Skeletal muscle satellite cell (primary cell): ENCODE results near the gene CAPNS2.

Source experiments
- H3K27me3 ChIP-seq: 2 replicates; pipeline ENCODE4 v1.7.0; 2013; ENCODE audit warnings: low read length; ENCODE audit not compliant: control insufficient read depth, insufficient read depth
- H3K36me3 ChIP-seq: 2 replicates; pipeline ENCODE4 v1.7.0; 2013; ENCODE audit warnings: mild to moderate bottlenecking, control low read depth, low read length; ENCODE audit not compliant: insufficient read depth
- H3K4me1 ChIP-seq: 2 replicates; pipeline ENCODE4 v1.7.0; 2013; ENCODE audit warnings: low read length; ENCODE audit not compliant: control insufficient read depth, insufficient read depth
- H3K4me2 ChIP-seq: 2 replicates; pipeline ENCODE4 v1.7.0; 2013; ENCODE audit warnings: mild to moderate bottlenecking, low read length
- H3K4me3 ChIP-seq: 2 replicates; pipeline ENCODE4 v1.7.0; 2013; ENCODE audit warnings: low read length
- H3K9ac ChIP-seq: 2 replicates; pipeline ENCODE4 v1.7.0; 2013; ENCODE audit warnings: mild to moderate bottlenecking, low read depth, low read length, moderate library complexity
- H3K9me3 ChIP-seq: replicated peaks from 2 replicates; pipeline ENCODE4 v1.7.0; 2013; ENCODE audit warnings: mild to moderate bottlenecking, control low read depth, low read length

Gene CAPNS2

DNA sequence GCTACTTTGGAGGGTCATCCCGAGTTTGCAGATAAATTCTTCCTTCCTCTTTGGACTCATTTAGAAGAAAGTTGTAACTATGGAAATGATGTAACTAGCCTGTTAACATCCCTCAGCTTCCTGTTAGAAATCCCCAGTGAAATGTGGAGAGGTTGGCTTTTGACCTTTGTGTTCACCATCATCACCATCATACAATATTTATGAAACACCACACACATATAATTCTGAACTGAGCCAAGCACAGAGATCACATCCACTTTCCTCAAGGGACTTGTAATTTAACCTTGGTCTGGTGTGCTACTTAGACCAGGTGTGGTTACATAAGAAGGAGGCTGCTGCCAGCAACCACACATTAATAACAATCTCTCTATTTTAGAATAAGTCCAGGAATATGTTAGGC is 2.5 kb downstream of the CAPNS2 start:
- Histone ChIP-seq H3K27me3 (no peaks in the 10 kb centered on the region), H3K4me2 (no peak overlapping the region), H3K9me3 (no peaks in the 10 kb centered on the region), H3K36me3 (no peaks in the 10 kb centered on the region), H3K4me1 (peaks cover 21% of the 10 kb centered on the region), H3K4me3 (no peak overlapping the region), H3K9ac (no peak overlapping the region)

DNA sequence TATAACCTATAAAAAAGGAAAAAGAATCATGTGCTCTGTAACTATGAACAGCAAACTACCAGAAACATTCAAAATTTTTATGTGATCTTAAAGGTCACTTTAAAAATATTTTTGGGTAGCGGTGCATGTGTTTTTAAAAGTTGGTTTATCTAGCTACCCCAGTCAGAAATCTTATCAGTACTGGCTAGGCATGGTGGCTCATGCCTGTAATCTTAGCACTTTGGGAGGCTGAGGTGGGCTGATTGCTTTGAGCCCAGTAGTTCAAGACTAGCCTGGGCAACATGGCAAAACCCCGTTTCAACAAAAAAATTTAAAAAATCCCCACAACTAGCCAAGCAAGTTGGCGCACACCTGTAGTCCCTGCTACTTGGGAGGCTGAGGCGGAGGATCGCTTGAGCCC is 3.7 kb downstream of the CAPNS2 start:
- Histone ChIP-seq H3K36me3 (no peaks in the 10 kb centered on the region), H3K9ac (no peak overlapping the region), H3K27me3 (no peaks in the 10 kb centered on the region), H3K4me2 (no peak overlapping the region), H3K4me1 (peaks cover 16% of the 10 kb centered on the region), H3K9me3 (no peaks in the 10 kb centered on the region), H3K4me3 (no peak overlapping the region)

DNA sequence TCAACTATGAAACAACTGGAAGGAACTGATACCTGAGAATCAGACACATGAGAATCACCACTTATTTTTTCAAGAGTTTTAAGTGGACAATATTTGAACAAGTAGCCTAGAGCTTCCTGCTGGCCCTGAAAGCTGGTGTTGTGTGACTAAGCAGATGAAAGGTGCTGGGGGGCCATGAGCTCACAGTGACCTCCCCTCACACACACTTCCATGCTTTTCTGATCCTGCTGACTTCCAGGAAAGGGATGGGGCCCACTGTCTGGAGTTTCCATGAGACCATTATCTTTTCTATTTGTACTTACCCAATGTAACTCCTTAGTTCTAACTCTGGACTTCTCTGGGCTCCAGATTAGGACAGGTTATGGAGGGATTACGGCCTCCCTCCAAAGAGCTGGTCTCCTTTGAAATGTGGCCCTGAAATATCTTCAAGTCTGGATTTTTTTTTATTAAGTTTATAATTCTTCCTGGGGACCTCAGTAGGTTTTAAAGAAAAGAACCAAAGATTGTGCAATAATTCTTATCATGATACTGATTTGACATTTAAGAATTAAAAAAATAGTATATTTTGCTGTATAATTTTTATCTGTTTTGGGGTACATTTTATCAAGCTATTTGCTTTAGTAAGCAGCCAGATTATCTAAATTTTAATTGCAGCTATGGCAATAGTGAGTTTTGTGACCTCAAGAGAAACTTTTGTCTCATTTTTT is 4.9 kb downstream of the CAPNS2 start:
- H3K9me3 ChIP-seq, result no peaks in the 10 kb centered on the region
- H3K36me3 ChIP-seq, result peaks cover 4% of the 10 kb centered on the region
- H3K4me2 ChIP-seq, result no peak overlapping the region
- no peak overlapping the region for H3K9ac ChIP-seq
- peaks cover 16% of the 10 kb centered on the region for H3K4me1 ChIP-seq
- no peaks in the 10 kb centered on the region for H3K27me3 ChIP-seq
- no peak overlapping the region for H3K4me3 ChIP-seq

DNA sequence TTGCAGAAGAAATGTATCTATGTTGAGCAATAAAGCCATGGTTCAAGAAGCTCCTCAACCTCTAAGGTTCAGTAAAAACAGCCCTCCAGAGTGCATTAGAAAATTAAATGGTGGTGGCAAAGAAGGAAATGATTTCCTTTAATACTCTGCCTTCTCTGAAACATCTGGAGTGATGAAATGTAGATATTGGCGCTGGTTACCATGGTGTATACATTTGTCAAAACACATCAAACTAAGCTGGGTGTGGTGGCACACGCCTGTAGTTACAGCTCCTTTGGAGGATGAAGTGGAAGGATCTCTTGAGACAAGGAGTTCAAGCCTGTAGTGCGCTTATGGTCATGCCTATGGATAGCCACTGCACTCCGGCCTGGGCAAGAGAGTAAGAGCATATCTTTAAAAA is 6.0 kb downstream of the CAPNS2 start:
- Histone ChIP-seq H3K4me2 (no peak overlapping the region), H3K9ac (no peak overlapping the region), H3K9me3 (no peaks in the 10 kb centered on the region), H3K36me3 (peaks cover 4% of the 10 kb centered on the region), H3K4me1 (peaks cover 13% of the 10 kb centered on the region), H3K4me3 (no peak overlapping the region), H3K27me3 (no peaks in the 10 kb centered on the region)

- Histone ChIP-seq H3K9me3 (no peaks in the 10 kb centered on the region), H3K4me1 (no peaks in the 10 kb centered on the region), H3K4me2 (no peak overlapping the region), H3K36me3 (peaks cover 14% of the 10 kb centered on the region), H3K4me3 (no peak overlapping the region), H3K9ac (no peak overlapping the region), H3K27me3 (no peaks in the 10 kb centered on the region)
Measured at GRCh38 chr16:55574811-55575210, 8.3 kb downstream of the CAPNS2 start.

- Histone ChIP-seq H3K4me3 (no peak overlapping the region), H3K4me1 (no peaks in the 10 kb centered on the region), H3K9ac (no peak overlapping the region), H3K36me3 (peaks cover 16% of the 10 kb centered on the region), H3K27me3 (no peaks in the 10 kb centered on the region), H3K9me3 (no peaks in the 10 kb centered on the region), H3K4me2 (no peak overlapping the region)
Measured at GRCh38 chr16:55575496-55575895, 9.0 kb downstream of the CAPNS2 start.

- no peak overlapping the region for H3K9ac ChIP-seq
- H3K4me1 ChIP-seq, result no peaks in the 10 kb centered on the region
- H3K27me3 ChIP-seq, result no peaks in the 10 kb centered on the region
- no peaks in the 10 kb centered on the region for H3K9me3 ChIP-seq
- H3K4me3 ChIP-seq, result no peak overlapping the region
- H3K4me2 ChIP-seq, result no peak overlapping the region
- H3K36me3 ChIP-seq, result peaks cover 16% of the 10 kb centered on the region
Measured at GRCh38 chr16:55576384-55576783, 9.9 kb downstream of the CAPNS2 start.

DNA sequence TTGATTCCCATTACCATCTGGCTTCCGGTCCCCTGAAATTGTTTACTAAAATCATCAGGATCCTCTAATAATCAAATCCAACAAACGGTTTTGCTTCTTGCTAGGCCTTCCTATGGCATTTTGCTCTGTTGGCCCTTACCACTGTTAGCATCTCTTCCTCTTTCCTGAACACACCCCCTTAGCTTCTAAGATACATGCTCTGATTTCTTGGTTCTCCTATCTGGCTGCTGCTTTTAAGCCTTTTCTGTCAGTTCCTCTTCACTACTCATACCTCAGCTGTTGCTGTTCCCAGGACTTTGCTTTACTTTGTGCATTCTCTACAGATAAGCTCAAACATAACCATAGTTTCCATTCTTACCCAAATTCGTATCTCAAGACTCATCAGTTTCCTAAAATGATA is 11.4 kb downstream of the CAPNS2 start:
- Histone ChIP-seq H3K36me3 (peaks cover 16% of the 10 kb centered on the region), H3K9ac (no peak overlapping the region), H3K4me1 (no peaks in the 10 kb centered on the region), H3K4me2 (no peak overlapping the region), H3K9me3 (no peaks in the 10 kb centered on the region), H3K27me3 (no peaks in the 10 kb centered on the region), H3K4me3 (no peak overlapping the region)

- Histone ChIP-seq H3K4me1 (no peaks in the 10 kb centered on the region), H3K27me3 (no peaks in the 10 kb centered on the region), H3K4me2 (no peak overlapping the region), H3K9ac (no peak overlapping the region), H3K36me3 (no peaks in the 10 kb centered on the region), H3K9me3 (no peaks in the 10 kb centered on the region), H3K4me3 (no peak overlapping the region)
Measured at GRCh38 chr16:55585631-55586030, 19.1 kb downstream of the CAPNS2 start.

DNA sequence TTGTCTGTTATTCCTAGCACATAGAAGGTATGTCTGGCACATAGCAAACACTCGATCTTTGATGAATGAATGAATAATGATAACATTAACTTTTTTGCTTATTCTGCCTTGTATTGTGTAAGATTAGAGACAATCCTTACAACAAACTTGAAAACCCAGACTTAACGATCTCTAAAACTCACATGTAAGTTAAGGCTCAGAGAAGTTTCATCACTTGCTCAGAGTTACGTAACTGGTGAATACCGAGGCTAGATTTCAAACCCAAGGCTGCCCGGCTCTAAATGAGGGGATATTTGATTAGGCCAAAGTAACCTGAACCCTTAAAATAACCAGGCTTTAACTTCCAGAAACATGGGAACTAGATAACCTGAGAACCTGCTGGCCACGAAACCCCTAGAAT is 22.3 kb downstream of the CAPNS2 start:
- H3K9me3 ChIP-seq, result no peaks in the 10 kb centered on the region
- H3K9ac ChIP-seq, result no peak overlapping the region
- no peaks in the 10 kb centered on the region for H3K4me1 ChIP-seq
- H3K4me3 ChIP-seq, result no peak overlapping the region
- H3K4me2 ChIP-seq, result no peak overlapping the region
- H3K36me3 ChIP-seq, result no peaks in the 10 kb centered on the region
- peaks cover 3% of the 10 kb centered on the region for H3K27me3 ChIP-seq

- no peaks in the 10 kb centered on the region for H3K36me3 ChIP-seq
- H3K27me3 ChIP-seq, result peaks cover 20% of the 10 kb centered on the region
- H3K4me1 ChIP-seq, result no peaks in the 10 kb centered on the region
- H3K9me3 ChIP-seq, result no peaks in the 10 kb centered on the region
- no peak overlapping the region for H3K4me2 ChIP-seq
- no peak overlapping the region for H3K9ac ChIP-seq
- H3K4me3 ChIP-seq, result no peak overlapping the region
Measured at GRCh38 chr16:55592306-55592705, 25.8 kb downstream of the CAPNS2 start.

DNA sequence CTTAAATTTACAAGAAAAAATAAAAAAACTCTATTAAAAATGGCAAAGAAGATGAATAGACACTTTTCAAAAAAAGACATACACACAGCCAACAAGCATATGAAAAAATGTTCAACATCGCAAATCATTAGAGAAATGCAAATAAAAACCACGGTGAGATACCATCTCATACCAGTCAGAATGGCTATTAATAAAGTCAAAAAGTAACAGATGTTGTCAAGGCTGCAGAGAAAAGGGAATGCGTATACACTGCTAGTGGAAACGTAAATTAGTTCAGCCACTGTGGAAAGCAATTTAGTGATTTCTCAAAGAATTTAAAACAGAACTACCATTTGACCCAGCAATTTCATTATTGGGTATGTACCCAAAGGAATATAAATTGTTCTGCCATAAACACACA is 31.4 kb downstream of the CAPNS2 start:
- peaks cover 19% of the 10 kb centered on the region for H3K27me3 ChIP-seq

More for the DNA sequence above, 31.4 kb downstream of the CAPNS2 start:
- no peaks in the 10 kb centered on the region for H3K36me3 ChIP-seq
- no peak overlapping the region for H3K9ac ChIP-seq
- H3K4me2 ChIP-seq, result no peak overlapping the region
- H3K4me1 ChIP-seq, result no peaks in the 10 kb centered on the region
- H3K9me3 ChIP-seq, result no peaks in the 10 kb centered on the region
- no peak overlapping the region for H3K4me3 ChIP-seq
